EH (cell line): ENCODE results near the gene SLC46A3.

ENCODE experiments used
- DNase-seq: peaks from one replicate; pipeline ENCODE4 v3.0.0-alpha.2; 2015; ENCODE audit warnings: low read depth

Gene SLC46A3

GRCh38 chr13:28679628-28680027, 39.1 kb downstream of the SLC46A3 start:
- peak; percentile 41 for DNase-seq

GRCh38 chr13:28678809-28679208, 40.0 kb downstream of the SLC46A3 start:
- peak; percentile 28 for DNase-seq

GRCh38 chr13:28671126-28671792, 47.5 kb downstream of the SLC46A3 start:
- no peak for DNase-seq

GRCh38 chr13:28666897-28667488, 51.8 kb downstream of the SLC46A3 start:
- DNase-seq = no peak

- peak; percentile 75 for DNase-seq
Measured at GRCh38 chr13:28659621-28659970, 59.2 kb downstream of the SLC46A3 start.

GRCh38 chr13:28658796-28659620, 59.8 kb downstream of the SLC46A3 start, which contains the start of gene POMP:
POMP (plus strand) TSS chr13:28659130; CDS start chr13:28659185, 55 bp downstream.
- peak; percentile 94 for DNase-seq

GRCh38 chr13:28658539-28658795, 60.3 kb downstream of the SLC46A3 start:
- DNase-seq = no peak

- peak; percentile 54 for DNase-seq
Measured at GRCh38 chr13:28657784-28658538, 60.8 kb downstream of the SLC46A3 start.

- peak; percentile 83 for DNase-seq
Measured at GRCh38 chr13:28655561-28655960, 63.2 kb downstream of the SLC46A3 start.

GRCh38 chr13:28654276-28654675, 64.5 kb downstream of the SLC46A3 start:
- DNase-seq = peak; percentile 39

- no peak for DNase-seq
Measured at GRCh38 chr13:28653111-28653510, 65.7 kb downstream of the SLC46A3 start.

- DNase-seq = no peak
Measured at GRCh38 chr13:28651810-28652401, 66.9 kb downstream of the SLC46A3 start.

- DNase-seq = peak; percentile 13
Measured at GRCh38 chr13:28650284-28650683, 68.5 kb downstream of the SLC46A3 start.
